IPS-18c (cell line): ENCODE measurements around the gene TCF7L2.

Experiments used
- H3K4me3 ChIP-seq: 2 replicates; pipeline ENCODE4 v1.7.0; 2013; ENCODE audit warnings: low read depth, mild to moderate bottlenecking, low read length, moderate library complexity; ENCODE audit not compliant: insufficient read depth
- H3K9me3 ChIP-seq: one replicate; pipeline ENCODE4 v1.6.1; 2013; ENCODE audit warnings: mild to moderate bottlenecking, low read length, moderate library complexity; ENCODE audit not compliant: control insufficient read depth, insufficient read depth

The TCF7L2 gene

DNA sequence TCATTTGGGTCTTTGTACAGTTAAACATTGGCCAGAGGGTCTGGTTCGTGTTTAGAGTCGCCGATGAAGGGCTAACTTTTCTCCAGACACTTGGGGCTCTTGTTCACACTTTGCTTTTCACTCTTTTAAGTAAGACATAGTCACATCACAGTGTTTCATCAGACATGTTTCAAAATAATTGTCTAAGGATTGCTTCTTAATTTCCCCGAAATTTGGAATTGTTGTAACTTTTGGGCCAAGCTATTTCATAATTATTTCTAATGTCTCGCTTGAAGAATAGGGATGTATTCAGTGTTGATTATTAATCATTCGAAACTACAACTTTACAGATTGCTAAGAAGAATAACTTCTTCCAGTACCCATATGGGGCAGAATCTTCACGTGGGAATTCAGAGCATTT lies 92.8 kb downstream of the TCF7L2 start:
- no peak overlapping the region for H3K4me3 ChIP-seq

GRCh38 chr10:113044016-113044755 lies 94.1 kb downstream of the TCF7L2 start:
- Histone ChIP-seq H3K9me3 (no peaks in the 10 kb centered on the region), H3K4me3 (no peak overlapping the region)

More for the DNA sequence above, 92.8 kb downstream of the TCF7L2 start:
- no peaks in the 10 kb centered on the region for H3K9me3 ChIP-seq

GRCh38 chr10:113045147-113046055 lies 95.4 kb downstream of the TCF7L2 start:
- H3K4me3 ChIP-seq, result no peak overlapping the region
- no peaks in the 10 kb centered on the region for H3K9me3 ChIP-seq

GRCh38 chr10:113047151-113047550 lies 97.1 kb downstream of the TCF7L2 start:
- Histone ChIP-seq H3K9me3 (no peaks in the 10 kb centered on the region), H3K4me3 (no peak overlapping the region)

GRCh38 chr10:113047605-113047962 lies 97.5 kb downstream of the TCF7L2 start:
- Histone ChIP-seq H3K4me3 (no peak overlapping the region), H3K9me3 (no peaks in the 10 kb centered on the region)

DNA sequence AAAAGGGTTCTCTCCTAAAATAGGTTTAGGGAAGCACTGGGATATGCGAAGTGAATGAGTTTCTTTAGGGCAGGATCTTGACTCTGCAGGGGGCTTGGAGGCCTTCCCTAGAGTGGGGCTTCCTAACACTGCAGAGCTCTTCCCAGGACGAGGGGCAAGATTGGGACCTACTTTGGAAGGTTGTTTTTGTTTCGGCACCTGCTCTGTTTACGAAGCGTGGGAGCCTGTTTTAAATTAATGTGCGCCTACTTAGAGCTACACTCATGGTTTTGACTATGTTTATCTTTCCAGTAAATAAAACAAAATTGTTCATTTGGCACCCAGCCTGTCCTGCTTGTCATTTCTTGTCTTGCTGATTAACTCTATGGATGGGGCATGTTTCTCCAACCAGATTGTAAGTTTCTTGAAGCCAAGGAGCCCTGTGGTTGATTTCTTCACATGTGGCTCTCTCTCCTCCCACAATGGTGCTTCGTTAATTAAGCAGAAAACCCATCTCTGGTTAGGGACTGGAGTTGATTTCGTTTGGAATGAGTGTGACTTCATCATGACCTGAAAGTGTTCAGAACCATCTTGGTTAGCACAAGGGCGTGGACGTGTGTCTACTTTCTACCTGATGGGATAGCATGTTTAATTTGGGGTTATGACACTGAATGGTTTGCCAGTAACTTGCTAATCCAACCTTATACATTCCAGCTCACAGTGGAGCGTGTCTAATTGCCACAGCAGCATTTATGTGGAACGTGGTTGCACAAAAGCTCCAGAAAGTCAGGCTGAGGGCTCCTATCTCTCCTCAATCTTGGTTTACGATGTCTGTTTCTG lies 98.1 kb downstream of the TCF7L2 start:
- Histone ChIP-seq H3K9me3 (no peaks in the 10 kb centered on the region), H3K4me3 (no peak overlapping the region)

GRCh38 chr10:113049881-113050280 lies 99.8 kb downstream of the TCF7L2 start:
- H3K4me3 ChIP-seq, result no peak overlapping the region
- no peaks in the 10 kb centered on the region for H3K9me3 ChIP-seq

DNA sequence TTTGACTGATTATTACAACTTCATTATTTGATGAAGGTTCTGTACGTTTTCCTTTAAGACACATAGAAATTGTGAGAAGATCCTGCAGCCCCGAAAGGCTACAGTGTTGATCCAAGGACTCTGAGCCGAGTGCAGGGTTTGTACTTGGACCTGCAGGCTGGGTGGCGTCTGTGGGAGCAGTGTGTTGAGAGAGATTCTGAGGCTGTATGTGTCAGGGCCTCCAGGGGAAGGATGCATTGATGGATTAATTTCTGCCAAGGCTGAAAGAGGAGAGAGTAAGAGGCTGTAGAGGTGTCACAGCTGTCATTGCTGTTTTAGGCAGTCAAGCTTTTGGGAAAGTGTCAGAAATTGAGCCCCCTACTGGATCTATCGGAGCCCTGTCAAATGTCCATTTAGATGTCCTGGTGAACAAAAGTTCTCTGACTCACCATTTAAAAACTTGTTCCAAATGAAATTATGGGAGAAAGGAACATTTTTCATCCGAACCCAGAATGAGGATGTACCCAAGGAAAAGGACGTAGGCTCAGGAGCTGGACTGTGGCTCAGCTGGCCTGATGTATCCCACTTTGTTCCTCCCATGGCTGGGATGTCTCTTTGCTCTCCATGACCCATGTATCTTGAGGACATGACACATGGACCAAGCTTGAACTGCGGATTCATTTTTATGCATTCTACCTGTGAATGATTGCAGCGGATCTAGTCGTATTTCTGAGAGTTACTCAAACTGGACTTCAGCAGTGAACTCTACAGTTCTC lies 102.2 kb downstream of the TCF7L2 start:
- H3K9me3 ChIP-seq, result no peaks in the 10 kb centered on the region
- H3K4me3 ChIP-seq, result no peak overlapping the region

DNA sequence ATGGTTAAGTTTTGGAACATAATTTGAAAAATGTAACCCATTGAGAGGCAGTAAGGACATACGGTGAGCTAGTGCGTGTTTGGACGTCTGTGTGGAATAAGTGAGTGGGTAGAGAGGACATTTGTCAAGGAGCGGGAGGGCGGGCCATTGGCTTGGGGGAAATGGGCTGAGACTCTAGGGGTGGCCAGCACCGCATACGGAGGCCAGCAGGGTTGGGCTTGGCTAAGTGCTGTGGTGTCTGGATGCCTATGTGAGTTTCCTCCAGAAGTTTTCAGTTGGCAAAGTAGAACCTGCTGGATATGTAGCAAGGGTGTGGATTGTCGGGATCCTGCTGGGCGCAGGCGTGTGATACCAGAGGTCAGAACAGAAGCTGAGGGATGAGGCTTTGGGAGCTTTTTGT lies 103.0 kb downstream of the TCF7L2 start:
- Histone ChIP-seq H3K4me3 (no peak overlapping the region), H3K9me3 (no peaks in the 10 kb centered on the region)

DNA sequence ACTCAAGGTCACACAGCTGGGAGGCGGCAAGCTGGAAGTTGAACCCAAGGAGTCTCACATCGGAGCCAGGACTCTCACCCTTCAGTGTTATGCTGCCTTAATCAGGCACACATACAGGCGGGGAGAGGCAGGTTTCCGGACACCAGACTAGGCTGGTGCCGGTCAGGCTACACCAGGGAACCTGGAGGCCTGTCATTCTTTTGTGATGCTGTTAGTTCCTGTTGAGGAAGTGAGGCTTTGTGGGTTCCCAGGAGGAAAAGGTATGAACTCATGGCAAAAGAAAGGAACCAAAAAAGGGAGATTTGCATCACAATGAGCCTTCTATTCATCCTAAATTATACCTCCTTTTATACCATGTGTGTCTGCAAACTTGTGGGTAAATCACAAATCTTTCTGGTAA lies 103.8 kb downstream of the TCF7L2 start:
- Histone ChIP-seq H3K9me3 (no peaks in the 10 kb centered on the region), H3K4me3 (no peak overlapping the region)

DNA sequence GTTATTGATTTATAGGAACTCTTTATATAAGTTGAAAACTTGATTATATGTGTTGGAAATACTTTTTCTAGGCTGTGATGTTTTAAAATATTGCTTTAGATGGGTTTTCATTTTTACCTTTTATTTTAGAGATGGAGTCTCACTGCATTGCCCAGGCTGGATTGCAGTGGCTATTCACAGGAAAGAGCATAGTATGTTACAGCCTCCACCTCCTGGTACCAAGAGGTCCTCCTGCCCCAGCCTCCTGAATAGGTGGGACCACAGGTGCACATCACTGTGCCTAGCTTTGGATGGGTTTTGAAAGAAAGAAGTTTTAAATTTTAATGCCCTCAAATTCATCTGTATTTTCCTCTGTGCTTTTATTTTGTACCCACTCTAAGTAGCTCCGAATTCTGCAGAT lies 105.4 kb downstream of the TCF7L2 start:
- no peak overlapping the region for H3K4me3 ChIP-seq
- no peaks in the 10 kb centered on the region for H3K9me3 ChIP-seq

DNA sequence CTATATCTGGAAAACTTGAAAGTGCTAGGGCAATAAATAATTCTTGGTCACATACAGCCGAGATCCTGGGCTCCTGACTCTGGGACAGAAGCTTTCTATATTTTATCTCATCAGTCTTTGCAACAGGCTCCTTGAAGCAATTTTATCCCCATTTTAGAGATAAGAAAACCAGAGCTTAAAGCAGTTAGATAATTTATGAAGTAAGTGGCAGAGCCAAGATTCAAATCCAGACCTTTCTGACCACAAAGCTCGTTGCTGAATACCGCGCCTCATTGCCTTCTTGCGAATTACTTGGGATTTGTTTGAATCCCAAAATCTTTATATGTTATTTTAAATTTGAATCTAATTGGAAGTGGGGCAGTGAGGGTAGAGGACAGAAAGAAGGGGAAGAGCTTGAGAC lies 106.0 kb downstream of the TCF7L2 start:
- H3K4me3 ChIP-seq, result no peak overlapping the region

GRCh38 chr10:113056441-113057021 lies 106.5 kb downstream of the TCF7L2 start:
- Histone ChIP-seq H3K4me3 (no peak overlapping the region), H3K9me3 (no peaks in the 10 kb centered on the region)

More for the DNA sequence above, 106.0 kb downstream of the TCF7L2 start:
- H3K9me3 ChIP-seq, result no peaks in the 10 kb centered on the region

- Histone ChIP-seq H3K4me3 (no peak overlapping the region), H3K9me3 (no peaks in the 10 kb centered on the region)
Measured at GRCh38 chr10:113057948-113058522, 108.0 kb downstream of the TCF7L2 start.

GRCh38 chr10:113058523-113059370 lies 108.7 kb downstream of the TCF7L2 start:
- Histone ChIP-seq H3K4me3 (no peak overlapping the region), H3K9me3 (no peaks in the 10 kb centered on the region)
